T-helper 17 cell (primary cell): ENCODE results near the gene FOXO6. TPM values are rescaled to one million over a fixed set of nuclear protein-coding genes. Genes with fewer than 3 reads are reported as not detected.

Source experiments
- ATAC-seq: fragments of 150-1000 bp; cut with Tn5 transposase; 2 replicates; pipeline ENCODE4 v1.10.0; 2021; ENCODE audit warnings: mild to moderate bottlenecking, moderate library complexity
- DNase-seq, 3 donors: peaks; one replicate each; pipeline versions ENCODE4 v3.0.0 to v3.0.0-alpha.2; 2020 to 2021
- H3K9me3 ChIP-seq: one replicate; pipeline ENCODE4 v1.7.0; 2013; ENCODE audit warnings: low read length, mild to moderate bottlenecking; ENCODE audit not compliant: control insufficient read depth, poor library complexity, severe bottlenecking
- H3K27ac Mint-ChIP-seq: one replicate; pipeline ENCODE4 v1.8.0; 2022; ENCODE audit warnings: mild to moderate bottlenecking, moderate library complexity, mixed read lengths
- H3K27me3 Mint-ChIP-seq: one replicate; pipeline ENCODE4 v1.8.0; 2022; ENCODE audit warnings: mixed read lengths
- H3K36me3 Mint-ChIP-seq: one replicate; pipeline ENCODE4 v1.8.0; 2022; ENCODE audit warnings: low read depth, mixed read lengths
- H3K4me1 Mint-ChIP-seq: one replicate; pipeline ENCODE4 v1.8.0; 2022; ENCODE audit warnings: mild to moderate bottlenecking, mixed read lengths
- H3K4me3 Mint-ChIP-seq: one replicate; pipeline ENCODE4 v1.8.0; 2022; ENCODE audit warnings: mild to moderate bottlenecking, moderate library complexity, mixed read lengths
- total RNA-seq, 4 donors: library from RNA in 2 of 4; stranded (reverse) in 2 of 4; gene quantifications; one replicate each; pipeline ENCODE4 v1.2.3 and lab custom pipeline; 2022 to 2026

FOXO6 gene
- total RNA-seq, 2 donors from 2014 or later, result 0.86 to 1.8 TPM

- Mint-ChIP-seq H3K27ac (no peak overlapping the region), H3K36me3 (no peaks in the 10 kb centered on the region), H3K4me1 (peaks cover 2% of the 10 kb centered on the region), H3K27me3 (peaks cover 31% of the 10 kb centered on the region), H3K4me3 (no peak overlapping the region)
- DNase-seq (no peak), ATAC-seq (no peak)
- no peaks in the 10 kb centered on the region for H3K9me3 ChIP-seq
Observed at GRCh38 chr1:41418857-41419583, 57.8 kb downstream of the FOXO6 start.

- Mint-ChIP-seq H3K4me3 (no peak overlapping the region), H3K4me1 (peaks cover 2% of the 10 kb centered on the region), H3K36me3 (no peaks in the 10 kb centered on the region), H3K27me3 (peaks cover 30% of the 10 kb centered on the region), H3K27ac (no peak overlapping the region)
- ATAC-seq, result no peak
- H3K9me3 ChIP-seq, result no peaks in the 10 kb centered on the region
- no peak for DNase-seq
Observed at GRCh38 chr1:41419584-41420295, 58.5 kb downstream of the FOXO6 start.

- peaks cover 2% of the 10 kb centered on the region for H3K4me1 Mint-ChIP-seq
- H3K36me3 Mint-ChIP-seq, result no peaks in the 10 kb centered on the region
- peaks cover 30% of the 10 kb centered on the region for H3K27me3 Mint-ChIP-seq
- no peak overlapping the region for H3K27ac Mint-ChIP-seq
- no peak for ATAC-seq
- H3K4me3 Mint-ChIP-seq, result no peak overlapping the region
- no peak for DNase-seq
- H3K9me3 ChIP-seq, result no peaks in the 10 kb centered on the region
Observed at GRCh38 chr1:41420351-41420750, 59.1 kb downstream of the FOXO6 start.

- H3K9me3 ChIP-seq, result no peaks in the 10 kb centered on the region
- no peaks in the 10 kb centered on the region for H3K36me3 Mint-ChIP-seq
- H3K27ac Mint-ChIP-seq, result no peak overlapping the region
- H3K27me3 Mint-ChIP-seq, result peaks cover 30% of the 10 kb centered on the region
- DNase-seq, result no peak
- H3K4me3 Mint-ChIP-seq, result no peak overlapping the region
- ATAC-seq, result no peak
- H3K4me1 Mint-ChIP-seq, result peaks cover 2% of the 10 kb centered on the region
Observed at GRCh38 chr1:41420860-41421259, 59.6 kb downstream of the FOXO6 start.

- Mint-ChIP-seq H3K27me3 (peaks cover 26% of the 10 kb centered on the region), H3K4me1 (no peaks in the 10 kb centered on the region), H3K36me3 (no peaks in the 10 kb centered on the region), H3K4me3 (no peak overlapping the region), H3K27ac (no peak overlapping the region)
- ATAC-seq, result no peak
- DNase-seq, result no peak
- H3K9me3 ChIP-seq, result no peaks in the 10 kb centered on the region
Observed at GRCh38 chr1:41422306-41422705, 61.1 kb downstream of the FOXO6 start.

- no peaks in the 10 kb centered on the region for H3K9me3 ChIP-seq
- no peak overlapping the region for H3K4me3 Mint-ChIP-seq
- ATAC-seq, result no peak
- peaks cover 3% of the 10 kb centered on the region for H3K36me3 Mint-ChIP-seq
- peaks cover 28% of the 10 kb centered on the region for H3K27me3 Mint-ChIP-seq
- H3K4me1 Mint-ChIP-seq, result peaks cover 4% of the 10 kb centered on the region
- no peak overlapping the region for H3K27ac Mint-ChIP-seq
- no peak for DNase-seq
Observed at GRCh38 chr1:41423511-41424191, 62.4 kb downstream of the FOXO6 start.

GRCh38 chr1:41424581-41425118 lies 63.4 kb downstream of the FOXO6 start:
- no peaks in the 10 kb centered on the region for H3K9me3 ChIP-seq
- Mint-ChIP-seq H3K27ac (no peak overlapping the region), H3K4me1 (peaks cover 4% of the 10 kb centered on the region), H3K4me3 (no peak overlapping the region), H3K36me3 (peaks cover 3% of the 10 kb centered on the region), H3K27me3 (peaks cover 34% of the 10 kb centered on the region)
- no peak for ATAC-seq
- no peak for DNase-seq

- Mint-ChIP-seq H3K4me3 (no peak overlapping the region), H3K4me1 (peaks cover 4% of the 10 kb centered on the region), H3K36me3 (peaks cover 3% of the 10 kb centered on the region), H3K27me3 (peaks cover 34% of the 10 kb centered on the region), H3K27ac (no peak overlapping the region)
- no peak for ATAC-seq
- DNase-seq, result no peak
- no peaks in the 10 kb centered on the region for H3K9me3 ChIP-seq
Observed at GRCh38 chr1:41425369-41425768, 64.1 kb downstream of the FOXO6 start.

GRCh38 chr1:41426201-41426890 lies 65.1 kb downstream of the FOXO6 start:
- no peaks in the 10 kb centered on the region for H3K9me3 ChIP-seq
- Mint-ChIP-seq H3K4me3 (no peak overlapping the region), H3K27ac (no peak overlapping the region), H3K4me1 (peaks cover 4% of the 10 kb centered on the region), H3K36me3 (peaks cover 3% of the 10 kb centered on the region), H3K27me3 (peaks cover 29% of the 10 kb centered on the region)
- DNase-seq (no peak), ATAC-seq (no peak)

- Mint-ChIP-seq H3K27ac (no peak overlapping the region), H3K36me3 (peaks cover 3% of the 10 kb centered on the region), H3K27me3 (peaks cover 29% of the 10 kb centered on the region), H3K4me1 (peaks cover 4% of the 10 kb centered on the region), H3K4me3 (no peak overlapping the region)
- H3K9me3 ChIP-seq, result no peaks in the 10 kb centered on the region
- DNase-seq (no peak), ATAC-seq (no peak)
Observed at GRCh38 chr1:41427122-41427913, 66.1 kb downstream of the FOXO6 start.

- peaks cover 7% of the 10 kb centered on the region for H3K4me1 Mint-ChIP-seq
- ATAC-seq (no peak), DNase-seq (no peak)
- H3K36me3 Mint-ChIP-seq, result peaks cover 3% of the 10 kb centered on the region
- H3K27ac Mint-ChIP-seq, result no peak overlapping the region
- H3K9me3 ChIP-seq, result no peaks in the 10 kb centered on the region
- H3K4me3 Mint-ChIP-seq, result no peak overlapping the region
- peaks cover 22% of the 10 kb centered on the region for H3K27me3 Mint-ChIP-seq
Observed at GRCh38 chr1:41427916-41428737, 66.9 kb downstream of the FOXO6 start.
